ENCODE data around the gene C1D.
"Not testable (repeated sequence)": the region's sequence is repeated elsewhere in the genome, so short reads cannot be mapped to it uniquely, and the experiment has no call there.

Gene C1D

GRCh38 chr2:68062680-68063387 lies at the start of gene C1D:
TSS of gene C1D (minus strand) at chr2:68063004. CDS start at chr2:68047310, 15,694 bp downstream.
- in situ Hi-C loops (cut with HindIII; ENCODE audit: low sequenced_read_pairs), result no loop called here

- in situ Hi-C loops (cut with HindIII; ENCODE audit: low sequenced_read_pairs), result no loop called here
Measured at GRCh38 chr2:68110102-68110501, 47.3 kb upstream of the C1D start.

GRCh38 chr2:68108120-68108519 lies 45.3 kb upstream of the C1D start:
- in situ Hi-C loops (cut with HindIII; ENCODE audit: low sequenced_read_pairs), result no loop called here

- in situ Hi-C loops (cut with HindIII; ENCODE audit: low sequenced_read_pairs), result no loop called here
Measured at GRCh38 chr2:68107475-68107874, 44.7 kb upstream of the C1D start.

GRCh38 chr2:68104111-68104835 lies 41.5 kb upstream of the C1D start:
- in situ Hi-C loops (cut with HindIII; ENCODE audit: low sequenced_read_pairs), result no loop called here

GRCh38 chr2:68103709-68104055 lies 40.9 kb upstream of the C1D start:
- in situ Hi-C loops (cut with HindIII; ENCODE audit: low sequenced_read_pairs), result no loop called here

GRCh38 chr2:68103030-68103708 lies 40.4 kb upstream of the C1D start:
- in situ Hi-C loops (cut with HindIII; ENCODE audit: low sequenced_read_pairs), result no loop called here

- in situ Hi-C loops (cut with HindIII; ENCODE audit: low sequenced_read_pairs), result no loop called here
Measured at GRCh38 chr2:68100189-68100588, 37.4 kb upstream of the C1D start.

- in situ Hi-C loops (cut with HindIII; ENCODE audit: low sequenced_read_pairs), result no loop called here
Measured at GRCh38 chr2:68099260-68099659, 36.5 kb upstream of the C1D start.

- in situ Hi-C loops (cut with HindIII; ENCODE audit: low sequenced_read_pairs), result no loop called here
Measured at GRCh38 chr2:68098291-68098797, 35.5 kb upstream of the C1D start.

GRCh38 chr2:68094111-68094510 lies 31.3 kb upstream of the C1D start:
- in situ Hi-C loops (cut with HindIII; ENCODE audit: low sequenced_read_pairs), result no loop called here

GRCh38 chr2:68093634-68094033 lies 30.8 kb upstream of the C1D start:
- in situ Hi-C loops (cut with HindIII; ENCODE audit: low sequenced_read_pairs), result no loop called here

- in situ Hi-C loops (cut with HindIII; ENCODE audit: low sequenced_read_pairs), result no loop called here
Measured at GRCh38 chr2:68091439-68092034, 28.7 kb upstream of the C1D start.

GRCh38 chr2:68089961-68090360 lies 27.2 kb upstream of the C1D start:
- in situ Hi-C loops (cut with HindIII; ENCODE audit: low sequenced_read_pairs), result no loop called here

GRCh38 chr2:68088940-68089339 lies 26.1 kb upstream of the C1D start:
- in situ Hi-C loops (cut with HindIII; ENCODE audit: low sequenced_read_pairs), result no loop called here

- in situ Hi-C loops (cut with HindIII; ENCODE audit: low sequenced_read_pairs), result no loop called here
Measured at GRCh38 chr2:68086166-68086565, 23.4 kb upstream of the C1D start.

GRCh38 chr2:68083346-68083745 lies 20.5 kb upstream of the C1D start:
- in situ Hi-C loops (cut with HindIII; ENCODE audit: low sequenced_read_pairs), result no loop called here

- in situ Hi-C loops (cut with HindIII; ENCODE audit: low sequenced_read_pairs), result no loop called here
Measured at GRCh38 chr2:68074050-68074449, 11.2 kb upstream of the C1D start.

GRCh38 chr2:68063797-68064646 lies 1.2 kb upstream of the C1D start:
- in situ Hi-C loops (cut with HindIII; ENCODE audit: low sequenced_read_pairs), result not testable (repeated sequence)

- in situ Hi-C loops (cut with HindIII; ENCODE audit: low sequenced_read_pairs), result no loop called here
Measured at GRCh38 chr2:68060652-68061051, 2.2 kb downstream of the C1D start.

Data from endothelial cell of hepatic sinusoid (primary cell).